ENCODE data around the gene MET. TPM values are rescaled to one million over a fixed set of nuclear protein-coding genes. Genes with fewer than 3 reads are reported as not detected.

Gene MET
- total and polyA plus RNA-seq, 2 of the 8 experiments (the other 6 are each of a cell fraction or from before 2014, with no cell fraction given), result 3.5 to 12.9 TPM

DNA sequence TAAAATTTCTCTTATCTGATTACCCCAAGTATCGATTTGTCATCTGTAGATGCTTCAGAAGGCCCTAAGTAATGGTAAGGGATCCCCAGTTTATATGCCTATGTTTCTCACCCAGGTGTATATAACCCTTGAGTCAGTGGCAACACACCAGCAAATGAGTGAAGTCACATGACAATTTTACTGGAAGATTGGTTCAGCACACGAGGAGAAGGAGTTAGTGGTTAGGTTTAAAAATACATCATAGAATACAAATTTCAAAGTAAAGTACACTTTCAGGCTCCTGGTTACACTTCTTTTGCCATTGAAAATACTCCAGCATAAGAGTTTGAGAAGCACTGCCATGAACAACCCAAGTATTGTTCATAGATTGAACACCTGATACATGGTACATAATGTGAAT lies 160.7 kb downstream of the MET start:
- Histone ChIP-seq H3K18ac (ENCODE audit: extremely low read depth, low read length) (no peak overlapping the region), H2AK5ac (ENCODE audit: low read depth, low read length) (no peak overlapping the region), H3K4me1 (replicated peaks in 1 of 4; ENCODE audit: control insufficient read depth in 3 of 4, insufficient read depth in 4 of 4, low read length in 3 of 4) (no peaks in the 10 kb centered on the region), H3K4me3 (ENCODE audit: extremely low read depth in 1 of 4, insufficient read depth in 2 of 4, low read depth in 3 of 4, low read length in 4 of 4) (no peak overlapping the region), H2BK20ac (ENCODE audit: low read length) (no peak overlapping the region), H3K36me3 (ENCODE audit: control insufficient read depth in 2 of 4, insufficient read depth in 4 of 4, low read length in 3 of 4) (no peaks in the 10 kb centered on the region), H4K5ac (ENCODE audit: insufficient read length, low read depth, low read length) (no peak overlapping the region), H4K8ac (ENCODE audit: extremely low read depth, insufficient read depth, low read length) (no peak overlapping the region), H3K79me2 (ENCODE audit: control insufficient read depth in 1 of 2, insufficient read depth in 2 of 2, low read length in 2 of 2) (no peaks in the 10 kb centered on the region), H2BK12ac (ENCODE audit: low read depth, low read length) (no peak overlapping the region), H3K23me2 (ENCODE audit: low read depth, low read length) (no peaks in the 10 kb centered on the region), H3K4ac (replicated peaks; ENCODE audit: insufficient read length, low read depth, low read length) (no peak overlapping the region), H3K79me1 (ENCODE audit: low read depth, low read length) (no peaks in the 10 kb centered on the region), H3K27ac (ENCODE audit: low read depth, low read length) (no peak overlapping the region), H3K56ac (replicated peaks; ENCODE audit: insufficient read length, low read depth, low read length) (no peak overlapping the region), H2BK120ac (replicated peaks; ENCODE audit: low read depth, low read length) (no peak overlapping the region), H3K14ac (ENCODE audit: insufficient read length) (no peak overlapping the region), H2BK5ac (ENCODE audit: low read depth, low read length) (no peak overlapping the region), H4K20me1 (replicated peaks in 1 of 2; ENCODE audit: control insufficient read depth in 1 of 2, insufficient read depth in 2 of 2, low read length in 2 of 2) (no peaks in the 10 kb centered on the region), H3K27me3 (replicated peaks in 1 of 4; ENCODE audit: control insufficient read depth in 3 of 4, extremely low read depth in 1 of 4, insufficient read depth in 3 of 4, low read length in 3 of 4) (no peaks in the 10 kb centered on the region), H2AFZ (ENCODE audit: low read length) (no peak overlapping the region), H4K91ac (replicated peaks; ENCODE audit: insufficient read length, low read length) (no peak overlapping the region), H2BK15ac (ENCODE audit: low read length) (no peak overlapping the region), H3K4me2 (ENCODE audit: insufficient read depth in 1 of 2, low read depth in 2 of 2, low read length in 2 of 2) (no peak overlapping the region), H3K9me3 (ENCODE audit: insufficient read depth in 2 of 2, low read depth in 1 of 2, low read length in 1 of 2) (no peaks in the 10 kb centered on the region), H3K9ac (replicated peaks in 1 of 4; ENCODE audit: extremely low read depth in 1 of 4, low read depth in 3 of 4, low read length in 3 of 4) (no peak overlapping the region), H3K23ac (ENCODE audit: insufficient read length) (no peak overlapping the region)
- 88% methylated on average over 2 of the region's 2 CpGs; no CpG with 5 or more reads in 1 of the 2 experiments for WGBS, 2 experiments (ENCODE audit: extremely low coverage in 1 of 2, insufficient coverage in 1 of 2, insufficient read length in 1 of 2, insufficient replicate concordance in 2 of 2, low coverage in 1 of 2, low lambda C conversion rate in 2 of 2, missing lambda C conversion rate in 1 of 2)
- DNase-seq (ENCODE audit: low read depth in 1 of 2, low spot score in 2 of 2) (no peak), FAIRE-seq (no peak)
- TF ChIP-seq JUND (IDR thresholded peaks at IDR 0.05; ENCODE audit: low read length) (no peak), HDAC6 (IDR thresholded peaks at IDR 0.05; ENCODE audit: low read depth, low read length) (no peak), HDAC2 (IDR thresholded peaks at IDR 0.05; ENCODE audit: borderline replicate concordance in 1 of 2, low read depth in 2 of 2, low read length in 2 of 2) (no peak), CHD1 (IDR thresholded peaks at IDR 0.05; ENCODE audit: low read depth, low read length) (no peak)
- CTCF ChIA-PET (ENCODE audit: partially characterized antibody), result interaction anchor here (0.6 to 1.2 kb wide), 4 partner anchors 65 to 660 kb away, joined by 3 to 4 read pairs (median 4); no protein-coding TSS in a partner anchor
- POLR2A ChIA-PET (ENCODE audit: partially characterized antibody), result no interaction called here
